Heart left ventricle (tissue), 13 donors: ENCODE measurements around the gene MARCHF10.

Experiments
- POLR2A ChIP-seq, 2 donors: fragments of 450-650 bp; IDR thresholded peaks; one replicate each; pipeline ENCODE4 v1.6.1; 2017; ENCODE audit warnings: antibody characterized with exemption in 2 of 2, mild to moderate bottlenecking in 2 of 2, moderate library complexity in 2 of 2
- TF ChIP-seq, protein P1 (sequence below), 12 donors: fragments of 200-600 bp; sonication (generic) in 4 of 12; IDR thresholded peaks; one replicate each; pipeline versions ENCODE4 v1.5.0 to v1.8.0; 2018 to 2022; ENCODE audit warnings: antibody characterized with exemption in 12 of 12, mild to moderate bottlenecking in 5 of 12
- donor health status: ischemic (EF 13 %, LVEDD 7.1; RV severe dilation, severe dysfunction).
- donor health status: DM: no; HTN: yes; CAD: no.
- donor health status: DM: no; HTN: no; CAD: no.
- donor health status: ischemic (EF 25% LVEDD 6.9; RV normal size, moderate dysfunction).
- donor health status: ischemic (EF 25% LVEDD 5.7; RV mildly dilated, moderate dysfunction).
- donor health status: ischemic (EF 35%, LVEDD 5.7; RV mildly dilated, moderate dysfunction).
- donor health status: nonischemic (EF 11% LVEDD 7.7; RV severe dilation, severe dysfunction).
- donor health status: DM: yes; HTN: yes; CAD: no.
- donor health status: PGD.
- donor health status: ischemic (EF 29% LVEDD 5.4; RV normal size, mild dysfunction).
- donor health status: nonischemic (EF 23%, LVEDD 6.1; RV moderate dilation, normal function).

DNA sequence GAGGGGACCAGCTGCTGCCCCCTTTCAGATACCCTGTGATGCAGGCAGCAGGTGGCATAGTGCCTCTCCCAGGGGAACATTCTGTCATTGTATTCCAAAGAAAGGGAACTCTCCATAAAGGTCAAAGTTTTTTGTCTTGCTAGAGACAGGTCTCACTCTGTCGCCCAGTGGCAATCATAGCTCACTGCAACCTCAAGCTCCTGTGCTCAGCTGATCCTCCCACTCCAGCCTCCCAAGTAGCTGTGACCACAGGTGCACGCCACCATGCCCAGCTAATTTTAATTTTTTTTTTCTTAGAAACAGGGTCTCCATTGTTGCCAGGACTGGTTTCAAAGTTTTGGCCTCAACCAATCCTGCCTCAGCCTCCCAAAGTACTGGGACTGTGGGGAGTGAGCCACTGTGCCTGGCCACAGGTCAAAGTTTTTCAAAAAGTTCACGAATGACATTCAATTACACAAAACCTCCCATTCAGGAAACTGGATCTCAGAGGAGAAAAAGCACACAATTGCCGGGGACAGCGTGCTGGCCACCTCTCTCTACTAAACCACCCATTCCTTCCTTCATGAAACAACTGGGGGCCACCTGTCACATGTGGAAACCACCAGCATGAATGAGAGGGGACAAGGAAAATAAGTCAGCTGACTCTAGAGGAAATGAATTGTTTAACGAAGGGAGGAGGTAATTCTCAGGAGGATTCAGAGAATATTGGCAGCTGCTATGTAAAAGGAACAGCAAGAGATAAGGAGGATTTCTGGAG, 80.0 kb downstream of the MARCHF10 start:
- TF ChIP-seq, protein P1, sequence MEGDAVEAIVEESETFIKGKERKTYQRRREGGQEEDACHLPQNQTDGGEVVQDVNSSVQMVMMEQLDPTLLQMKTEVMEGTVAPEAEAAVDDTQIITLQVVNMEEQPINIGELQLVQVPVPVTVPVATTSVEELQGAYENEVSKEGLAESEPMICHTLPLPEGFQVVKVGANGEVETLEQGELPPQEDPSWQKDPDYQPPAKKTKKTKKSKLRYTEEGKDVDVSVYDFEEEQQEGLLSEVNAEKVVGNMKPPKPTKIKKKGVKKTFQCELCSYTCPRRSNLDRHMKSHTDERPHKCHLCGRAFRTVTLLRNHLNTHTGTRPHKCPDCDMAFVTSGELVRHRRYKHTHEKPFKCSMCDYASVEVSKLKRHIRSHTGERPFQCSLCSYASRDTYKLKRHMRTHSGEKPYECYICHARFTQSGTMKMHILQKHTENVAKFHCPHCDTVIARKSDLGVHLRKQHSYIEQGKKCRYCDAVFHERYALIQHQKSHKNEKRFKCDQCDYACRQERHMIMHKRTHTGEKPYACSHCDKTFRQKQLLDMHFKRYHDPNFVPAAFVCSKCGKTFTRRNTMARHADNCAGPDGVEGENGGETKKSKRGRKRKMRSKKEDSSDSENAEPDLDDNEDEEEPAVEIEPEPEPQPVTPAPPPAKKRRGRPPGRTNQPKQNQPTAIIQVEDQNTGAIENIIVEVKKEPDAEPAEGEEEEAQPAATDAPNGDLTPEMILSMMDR (IDR thresholded peaks at IDR 0.05) = peak in 8 of 12 donors; percentile 22 to 48 (median 34)
- no peak for TF ChIP-seq POLR2A (IDR thresholded peaks at IDR 0.05)
